Liver (tissue), 9 donors: Measurements from ENCODE around the gene FOXRED2. TPM values are rescaled to one million over a fixed set of nuclear protein-coding genes. Genes with fewer than 3 reads are reported as not detected.

Experiments used
- DNase-seq: peaks from one replicate; pipeline ENCODE4 v3.0.0-alpha.2; 2017; ENCODE audit warnings: low spot score
- H3K27ac ChIP-seq, 2 donors: one replicate each; pipeline ENCODE4 v1.7.0; 2013; ENCODE audit warnings: inconsistent platforms in 2 of 2, low read length in 2 of 2, control low read depth in 1 of 2, low read depth in 1 of 2, mild to moderate bottlenecking in 1 of 2
- H3K27me3 ChIP-seq, 4 donors: one replicate each; pipeline versions ENCODE4 v1.6.1 to v1.7.0; 2013; ENCODE audit warnings: low read length in 3 of 4, inconsistent platforms in 1 of 4, mild to moderate bottlenecking in 1 of 4, moderate library complexity in 1 of 4; ENCODE audit not compliant: control insufficient read depth in 4 of 4, insufficient read depth in 4 of 4
- H3K36me3 ChIP-seq, 4 donors: one replicate each; pipeline versions ENCODE4 v1.6.1 to v1.7.0; 2013; ENCODE audit warnings: low read length in 3 of 4, mild to moderate bottlenecking in 3 of 4, low read depth in 1 of 4, moderate library complexity in 1 of 4; ENCODE audit not compliant: control insufficient read depth in 4 of 4, insufficient read depth in 3 of 4
- H3K4me1 ChIP-seq, 4 donors: one replicate each; pipeline versions ENCODE4 v1.6.1 to v1.7.0; 2013; ENCODE audit warnings: low read length in 3 of 4, mild to moderate bottlenecking in 3 of 4, moderate library complexity in 1 of 4; ENCODE audit not compliant: control insufficient read depth in 4 of 4, insufficient read depth in 4 of 4
- H3K4me3 ChIP-seq, 3 donors: one replicate each; pipeline versions ENCODE4 v1.6.1 to v1.7.0; 2013; ENCODE audit warnings: low read length in 3 of 3, control low read depth in 1 of 3, low read depth in 1 of 3, mild to moderate bottlenecking in 1 of 3
- H3K9ac ChIP-seq, 2 donors: one replicate each; pipeline ENCODE4 v1.7.0; 2013; ENCODE audit warnings: low read length in 2 of 2, mild to moderate bottlenecking in 2 of 2, moderate library complexity in 2 of 2, control low read depth in 1 of 2, low read depth in 1 of 2
- H3K9me3 ChIP-seq, 4 donors: one replicate each; pipeline versions ENCODE4 v1.6.1 to v1.7.0; 2013; ENCODE audit warnings: low read length in 3 of 4; ENCODE audit not compliant: control insufficient read depth in 4 of 4
- CTCF ChIP-seq: fragments of 150-350 bp; IDR thresholded peaks from 2 replicates; pipeline ENCODE4 v1.5.1; 2017; ENCODE audit warnings: improper control_type of control experiment, low read depth, low read length; ENCODE audit not compliant: missing input control
- EGR1 ChIP-seq, 2 donors: IDR thresholded peaks; 2 replicates each; pipeline ENCODE4 v1.6.1; 2016 to 2018; ENCODE audit warnings: antibody characterized with exemption in 2 of 2, low read depth in 2 of 2
- FOXA1 ChIP-seq: IDR thresholded peaks from 2 replicates; pipeline ENCODE4 v1.6.1; 2016; ENCODE audit warnings: antibody characterized with exemption
- FOXA2 ChIP-seq: IDR thresholded peaks from 2 replicates; pipeline ENCODE4 v1.6.1; 2016; ENCODE audit warnings: antibody characterized with exemption
- GABPA ChIP-seq, 2 donors: IDR thresholded peaks in 1 of 2; conservative IDR thresholded peaks in 1 of 2; 2 replicates each; pipeline ENCODE4 v1.6.1; 2016; ENCODE audit warnings: antibody characterized with exemption in 2 of 2, mild to moderate bottlenecking in 1 of 2, moderate library complexity in 1 of 2
- HNF4A ChIP-seq, 2 donors: conservative IDR thresholded peaks; 2 replicates each; pipeline ENCODE4 v1.6.1; 2016; ENCODE audit warnings: antibody characterized with exemption in 2 of 2, mild to moderate bottlenecking in 2 of 2
- HNF4G ChIP-seq: IDR thresholded peaks from 2 replicates; pipeline ENCODE4 v1.6.1; 2016; ENCODE audit warnings: antibody characterized with exemption
- JUND ChIP-seq, 2 donors: IDR thresholded peaks; 2 replicates each; pipeline ENCODE4 v1.6.1; 2016; ENCODE audit warnings: antibody characterized with exemption in 2 of 2
- NR2F2 ChIP-seq: IDR thresholded peaks from 2 replicates; pipeline ENCODE4 v1.6.1; 2016; ENCODE audit warnings: antibody characterized with exemption
- RAD21 ChIP-seq, 2 donors: IDR thresholded peaks; 2 replicates each; pipeline ENCODE4 v1.6.1; 2016; ENCODE audit warnings: antibody characterized with exemption in 2 of 2, mild to moderate bottlenecking in 2 of 2
- RXRA ChIP-seq, 2 donors: IDR thresholded peaks; 2 replicates each; pipeline ENCODE4 v1.6.1; 2017 to 2018; ENCODE audit warnings: antibody characterized with exemption in 2 of 2, mild to moderate bottlenecking in 1 of 2
- TAF1 ChIP-seq: conservative IDR thresholded peaks from 2 replicates; pipeline ENCODE4 v1.6.1; 2016; ENCODE audit warnings: antibody characterized with exemption, mild to moderate bottlenecking
- YY1 ChIP-seq: IDR thresholded peaks from 2 replicates; pipeline ENCODE4 v1.6.1; 2016; ENCODE audit warnings: antibody characterized with exemption, mild to moderate bottlenecking
- WGBS: extraction: QIAGEN DNeasy Blood & Tissue Kit; methylation state at CpG from one replicate; pipeline ENCODE4 v1.1.7; 2013; 5-methylcytosine and 5-hydroxymethylcytosine counted together
- polyA plus RNA-seq, 2 donors: library from polyadenylated mRNA; stranded (reverse) in 1 of 2; unstranded in 1 of 2; fragments of 200-250 nt in 1 of 2; fragments of >200 nt in 1 of 2; fragmentation: Nextera tagmentation in 1 of 2; extraction: Ambion mirVana in 1 of 2; gene quantifications; one replicate each; pipeline versions ENCODE4 v1.2.1 to v1.2.3, GENCODE V29; 2013 to 2015
- total RNA-seq, 2 donors: library from RNA; depleted of rRNA; stranded (reverse); fragments of >200 nt; gene quantifications; one replicate each; pipeline ENCODE4 v1.2.3, GENCODE V29; 2014
- TF ChIP-seq, protein P1 (sequence below): IDR thresholded peaks from 2 replicates; pipeline ENCODE4 v1.6.1; 2016; ENCODE audit warnings: antibody characterized with exemption
- TF ChIP-seq, protein P2 (sequence below): IDR thresholded peaks from 2 replicates; pipeline ENCODE4 v1.6.1; 2016; ENCODE audit warnings: antibody characterized with exemption
- TF ChIP-seq, protein P3 (sequence below): IDR thresholded peaks from 2 replicates; pipeline ENCODE4 v1.6.1; 2016; ENCODE audit warnings: antibody characterized with exemption, mild to moderate bottlenecking
- donor health status: healthy.
- donor health status: healthy.
- donor health status: healthy.
- donor health status: healthy.
- donor health status: healthy.

The FOXRED2 gene
- total and polyA plus RNA-seq, 4 donors, result 5.1 to 15.0 (median 7.3) TPM

DNA sequence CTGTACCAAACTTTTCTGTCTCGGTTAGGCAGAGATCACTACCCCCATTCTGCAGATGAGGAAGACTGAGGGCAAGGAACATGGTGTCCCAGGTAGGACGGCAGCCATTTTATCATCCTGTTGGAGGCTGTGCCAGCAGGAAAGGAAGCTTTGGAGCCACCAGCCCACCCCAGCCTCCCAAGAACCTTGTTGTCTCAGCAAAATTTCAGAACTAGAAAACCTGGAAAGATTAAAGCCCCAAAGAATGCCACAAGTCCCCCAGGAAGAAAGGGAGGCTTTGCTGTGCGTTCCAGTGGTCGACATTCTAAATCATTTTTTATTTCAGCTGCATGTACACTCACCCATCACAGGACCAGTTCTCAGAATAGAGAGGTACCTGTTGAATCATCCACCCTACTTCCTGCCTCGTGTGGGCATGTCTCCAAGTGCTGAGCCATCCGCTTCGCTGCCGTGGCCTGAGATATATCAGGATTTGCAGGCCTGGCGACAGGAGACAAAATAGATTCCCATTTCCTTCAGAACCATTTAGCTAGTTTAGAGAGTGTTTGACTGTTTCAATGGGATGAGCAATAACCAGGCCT, 35.1 kb upstream of the FOXRED2 start:
- Histone ChIP-seq H3K36me3 (no peaks in the 10 kb centered on the region), H3K9ac (no peak overlapping the region), H3K27me3 (peaks cover 0 to 2% (median under 1%) of the 10 kb centered on the region in 4 donors), H3K4me1 (no peaks in the 10 kb centered on the region), H3K27ac (no peak overlapping the region), H3K4me3 (no peak overlapping the region), H3K9me3 (no peaks in the 10 kb centered on the region)
- 65% methylated on average over 9 of the region's 9 CpGs for WGBS
- TF ChIP-seq RAD21 (IDR thresholded peaks at IDR 0.05), result no peak
- TF ChIP-seq, protein P1, sequence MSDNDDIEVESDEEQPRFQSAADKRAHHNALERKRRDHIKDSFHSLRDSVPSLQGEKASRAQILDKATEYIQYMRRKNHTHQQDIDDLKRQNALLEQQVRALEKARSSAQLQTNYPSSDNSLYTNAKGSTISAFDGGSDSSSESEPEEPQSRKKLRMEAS, result no peak
- TF ChIP-seq HNF4A (conservative IDR thresholded peaks at IDR 0.05), result no peak
- no peak for TF ChIP-seq HNF4G
- TF ChIP-seq EGR1 (IDR thresholded peaks at IDR 0.05; ENCODE audit: low read depth in 2 of 2), result no peak
- no peak for TF ChIP-seq FOXA2
- TF ChIP-seq NR2F2, result no peak
- TF ChIP-seq JUND (IDR thresholded peaks at IDR 0.05), result no peak
- TF ChIP-seq YY1, result no peak
- TF ChIP-seq GABPA (IDR thresholded peaks at IDR 0.05 in 1 of 2, conservative IDR thresholded peaks at IDR 0.05 in 1 of 2), result no peak
- TF ChIP-seq, protein P2, sequence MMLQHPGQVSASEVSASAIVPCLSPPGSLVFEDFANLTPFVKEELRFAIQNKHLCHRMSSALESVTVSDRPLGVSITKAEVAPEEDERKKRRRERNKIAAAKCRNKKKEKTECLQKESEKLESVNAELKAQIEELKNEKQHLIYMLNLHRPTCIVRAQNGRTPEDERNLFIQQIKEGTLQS, result no peak
- TF ChIP-seq, protein P3, sequence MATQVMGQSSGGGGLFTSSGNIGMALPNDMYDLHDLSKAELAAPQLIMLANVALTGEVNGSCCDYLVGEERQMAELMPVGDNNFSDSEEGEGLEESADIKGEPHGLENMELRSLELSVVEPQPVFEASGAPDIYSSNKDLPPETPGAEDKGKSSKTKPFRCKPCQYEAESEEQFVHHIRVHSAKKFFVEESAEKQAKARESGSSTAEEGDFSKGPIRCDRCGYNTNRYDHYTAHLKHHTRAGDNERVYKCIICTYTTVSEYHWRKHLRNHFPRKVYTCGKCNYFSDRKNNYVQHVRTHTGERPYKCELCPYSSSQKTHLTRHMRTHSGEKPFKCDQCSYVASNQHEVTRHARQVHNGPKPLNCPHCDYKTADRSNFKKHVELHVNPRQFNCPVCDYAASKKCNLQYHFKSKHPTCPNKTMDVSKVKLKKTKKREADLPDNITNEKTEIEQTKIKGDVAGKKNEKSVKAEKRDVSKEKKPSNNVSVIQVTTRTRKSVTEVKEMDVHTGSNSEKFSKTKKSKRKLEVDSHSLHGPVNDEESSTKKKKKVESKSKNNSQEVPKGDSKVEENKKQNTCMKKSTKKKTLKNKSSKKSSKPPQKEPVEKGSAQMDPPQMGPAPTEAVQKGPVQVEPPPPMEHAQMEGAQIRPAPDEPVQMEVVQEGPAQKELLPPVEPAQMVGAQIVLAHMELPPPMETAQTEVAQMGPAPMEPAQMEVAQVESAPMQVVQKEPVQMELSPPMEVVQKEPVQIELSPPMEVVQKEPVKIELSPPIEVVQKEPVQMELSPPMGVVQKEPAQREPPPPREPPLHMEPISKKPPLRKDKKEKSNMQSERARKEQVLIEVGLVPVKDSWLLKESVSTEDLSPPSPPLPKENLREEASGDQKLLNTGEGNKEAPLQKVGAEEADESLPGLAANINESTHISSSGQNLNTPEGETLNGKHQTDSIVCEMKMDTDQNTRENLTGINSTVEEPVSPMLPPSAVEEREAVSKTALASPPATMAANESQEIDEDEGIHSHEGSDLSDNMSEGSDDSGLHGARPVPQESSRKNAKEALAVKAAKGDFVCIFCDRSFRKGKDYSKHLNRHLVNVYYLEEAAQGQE, result no peak
- no peak for TF ChIP-seq FOXA1
- TF ChIP-seq CTCF, result no peak
- no peak for TF ChIP-seq RXRA (IDR thresholded peaks at IDR 0.05)
- TF ChIP-seq TAF1, result no peak
- no peak for DNase-seq

DNA sequence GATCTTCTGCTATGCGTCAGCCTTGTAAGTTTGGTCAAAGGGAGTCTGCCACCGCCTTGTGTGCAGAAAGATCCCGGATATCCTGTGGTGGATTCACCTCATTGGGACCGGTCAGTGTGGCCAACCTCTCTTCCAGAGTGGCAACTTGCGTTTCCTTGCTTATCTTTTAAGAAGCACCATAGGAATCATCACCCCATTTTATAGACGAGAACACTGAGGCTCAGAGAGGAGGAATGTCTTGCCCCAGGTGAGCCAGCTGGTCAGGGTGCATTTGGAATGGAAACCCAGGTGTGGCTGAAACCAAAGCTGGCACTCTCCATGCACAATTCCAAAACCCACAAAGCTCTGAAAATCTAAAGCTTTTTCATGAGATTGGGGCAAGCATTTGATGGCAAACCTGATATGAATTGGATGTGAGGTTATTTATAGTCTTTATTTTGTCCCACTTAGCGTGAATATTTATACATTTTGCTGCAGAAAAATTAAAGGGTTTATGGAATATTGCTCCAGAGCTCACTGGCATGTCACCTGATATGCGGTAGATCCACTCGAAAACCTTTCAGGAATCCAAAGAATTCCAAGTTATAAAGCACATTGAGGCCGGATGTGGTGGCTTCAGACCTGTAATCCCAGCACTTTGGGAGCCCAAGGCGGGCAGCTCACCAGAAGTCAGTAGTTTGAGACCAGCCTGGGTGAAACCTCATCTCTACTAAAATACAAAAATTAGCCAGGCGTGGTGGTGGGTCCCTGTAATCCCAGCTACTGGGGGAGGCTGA, 34.2 kb upstream of the FOXRED2 start:
- no peak overlapping the region for H3K27ac ChIP-seq
- H3K27me3 ChIP-seq, result peaks cover 0 to under 1% (median 0%) of the 10 kb centered on the region in 4 donors
- no peak overlapping the region for H3K4me3 ChIP-seq
- no peaks in the 10 kb centered on the region for H3K9me3 ChIP-seq
- no peaks in the 10 kb centered on the region for H3K4me1 ChIP-seq
- TF ChIP-seq NR2F2, result no peak
- DNase-seq, result no peak
- no peaks in the 10 kb centered on the region for H3K36me3 ChIP-seq
- 68% methylated on average over 12 of the region's 12 CpGs for WGBS
- no peak overlapping the region for H3K9ac ChIP-seq
